NOMO-1 treated with DMSO at 0.1 percent for 48 hours (cell line): Measurements from ENCODE around the gene FAH.

Experiments used
- DNase-seq: peaks from one replicate; lab custom pipeline; 2025; ENCODE audit not compliant: unreplicated experiment; lab: John Stamatoyannopoulos, UW

FAH gene

GRCh38 chr15:80151148-80151547 is 1.7 kb upstream of the FAH start:
- DNase-seq, result no peak

- no peak for DNase-seq
These were observed 1.2 kb upstream of the FAH start for GRCh38 chr15:80151576-80151975.

- DNase-seq, result peak; percentile 81
These were observed 461 bp upstream of the FAH start for GRCh38 chr15:80152180-80152895.

GRCh38 chr15:80153900-80154299 is 1.1 kb downstream of the FAH start:
- no peak for DNase-seq

GRCh38 chr15:80154336-80154735 is 1.5 kb downstream of the FAH start:
- DNase-seq, result no peak

GRCh38 chr15:80155001-80155377 is 2.2 kb downstream of the FAH start:
- DNase-seq, result no peak

GRCh38 chr15:80155378-80156175 is 2.8 kb downstream of the FAH start:
- DNase-seq, result peak; percentile 49

GRCh38 chr15:80156176-80156720 is 3.4 kb downstream of the FAH start:
- no peak for DNase-seq

- no peak for DNase-seq
These were observed 4.4 kb downstream of the FAH start for GRCh38 chr15:80157215-80157614.

- DNase-seq, result no peak
These were observed 6.5 kb downstream of the FAH start for GRCh38 chr15:80159301-80159700.

GRCh38 chr15:80159811-80160569 is 7.2 kb downstream of the FAH start:
- DNase-seq, result no peak

- peak; percentile 99 for DNase-seq
These were observed 7.9 kb downstream of the FAH start for GRCh38 chr15:80160570-80161156.

- no peak for DNase-seq
These were observed 8.7 kb downstream of the FAH start for GRCh38 chr15:80161468-80162016.

GRCh38 chr15:80162059-80162554 is 9.3 kb downstream of the FAH start:
- no peak for DNase-seq

- DNase-seq, result no peak
These were observed 10.4 kb downstream of the FAH start for GRCh38 chr15:80163217-80163616.

- no peak for DNase-seq
These were observed 11.1 kb downstream of the FAH start for GRCh38 chr15:80163897-80164296.

GRCh38 chr15:80167936-80168335 is 15.1 kb downstream of the FAH start:
- no peak for DNase-seq

- no peak for DNase-seq
These were observed 15.6 kb downstream of the FAH start for GRCh38 chr15:80168421-80168820.

- no peak for DNase-seq
These were observed 17.1 kb downstream of the FAH start for GRCh38 chr15:80169768-80170357.

- no peak for DNase-seq
These were observed 17.8 kb downstream of the FAH start for GRCh38 chr15:80170596-80170995.
